Mononuclear cell (primary cell): ENCODE results near the gene FBXO17. TPM values are rescaled to one million over a fixed set of nuclear protein-coding genes. Genes with fewer than 3 reads are reported as not detected.

ENCODE experiments used
- H3K27me3 ChIP-seq: 2 replicates; pipeline ENCODE4 v1.6.0; 2011; ENCODE audit warnings: low read length, control low read depth; ENCODE audit not compliant: insufficient read depth
- H3K4me1 ChIP-seq: 2 replicates; pipeline ENCODE4 v1.5.1; 2011; ENCODE audit warnings: mild to moderate bottlenecking, low read length, control low read depth; ENCODE audit not compliant: insufficient read depth
- H3K4me3 ChIP-seq: 2 replicates; pipeline ENCODE4 v1.5.1; 2011; ENCODE audit warnings: mild to moderate bottlenecking, low read length, moderate library complexity
- H3K9me3 ChIP-seq: 2 replicates; pipeline ENCODE4 v1.5.1; 2011; ENCODE audit warnings: low read depth, mild to moderate bottlenecking, control low read depth, low read length
- total RNA-seq: library from RNA; depleted of rRNA; stranded (reverse); fragments of >200 nt; gene quantifications from one replicate; pipeline ENCODE4 v1.2.3, GENCODE V29; 2012

FBXO17 gene
- total RNA-seq, 1 donor: under 0.01 TPM

DNA sequence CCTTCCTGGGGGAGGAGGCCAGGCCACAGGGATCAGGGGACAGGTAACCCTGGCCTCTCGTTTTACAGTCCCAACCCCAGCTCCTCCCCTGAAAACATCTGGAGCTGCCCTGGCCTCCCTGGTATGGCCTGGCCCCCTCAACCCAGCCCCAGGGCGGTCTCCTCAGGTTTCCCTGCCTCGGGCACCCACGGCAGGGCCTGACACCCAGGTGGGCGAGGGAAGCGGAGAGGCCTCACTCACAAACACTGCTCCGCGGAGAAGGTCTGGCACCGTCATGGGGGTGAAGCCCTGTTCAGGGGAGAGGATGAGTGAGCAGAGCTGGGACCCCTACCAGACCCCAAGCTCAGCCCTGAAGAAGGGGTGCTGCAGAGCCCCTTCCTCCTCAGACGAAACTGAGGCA is 57.0 kb downstream of the FBXO17 start:
- Histone ChIP-seq H3K4me1 (no peaks in the 10 kb centered on the region), H3K27me3 (no peaks in the 10 kb centered on the region), H3K4me3 (no peak overlapping the region), H3K9me3 (no peaks in the 10 kb centered on the region)

DNA sequence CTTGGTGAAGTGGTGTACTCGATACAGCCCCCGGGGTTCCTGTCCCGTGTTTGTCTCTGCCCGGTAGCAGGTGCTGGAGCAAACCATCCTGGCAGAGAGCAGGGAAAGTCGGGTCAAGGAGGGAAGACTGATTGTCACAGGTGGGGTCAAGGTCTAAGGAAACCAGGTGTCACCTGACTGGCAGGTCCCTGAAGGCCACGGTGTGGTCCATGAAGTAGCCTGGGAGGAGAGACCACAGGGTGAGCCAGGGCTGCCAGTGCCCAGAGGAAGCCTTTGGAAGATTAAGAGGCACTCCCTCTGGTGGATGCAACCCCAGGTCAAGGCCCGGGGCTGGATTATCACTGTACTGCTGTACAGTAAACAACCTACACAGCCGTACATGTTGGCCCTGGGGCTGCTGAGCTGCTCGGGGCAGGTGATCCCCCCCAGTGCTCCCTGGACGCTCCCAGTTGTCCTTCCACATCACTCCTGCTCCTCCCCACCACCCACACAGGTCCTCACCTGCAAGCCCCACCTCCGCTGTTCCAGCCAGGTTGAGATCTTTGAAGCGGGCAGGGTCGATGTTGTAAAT is 57.5 kb downstream of the FBXO17 start:
- Histone ChIP-seq H3K4me1 (no peaks in the 10 kb centered on the region), H3K4me3 (no peak overlapping the region), H3K9me3 (no peaks in the 10 kb centered on the region), H3K27me3 (no peaks in the 10 kb centered on the region)

DNA sequence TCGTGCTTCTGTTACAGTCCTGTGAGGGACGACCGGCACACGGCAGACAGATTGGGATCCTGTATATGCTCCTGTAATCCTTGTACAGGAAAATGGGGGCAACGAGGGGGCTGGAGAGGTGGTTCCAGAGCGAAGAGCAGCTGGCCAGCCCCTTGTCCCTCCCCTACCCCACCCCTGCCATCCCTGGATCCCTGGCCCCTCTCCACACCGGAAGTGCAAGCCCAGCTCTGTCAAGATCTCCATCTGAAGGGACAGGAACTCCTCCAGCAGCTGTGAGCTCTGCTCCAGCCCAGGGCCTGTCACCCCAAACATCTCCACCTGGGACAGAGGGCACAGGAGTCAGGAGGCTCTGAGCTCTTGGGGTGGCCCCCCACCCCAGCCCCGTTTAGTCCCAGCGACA is 58.0 kb downstream of the FBXO17 start:
- Histone ChIP-seq H3K4me3 (no peak overlapping the region), H3K27me3 (no peaks in the 10 kb centered on the region), H3K4me1 (no peaks in the 10 kb centered on the region), H3K9me3 (no peaks in the 10 kb centered on the region)

DNA sequence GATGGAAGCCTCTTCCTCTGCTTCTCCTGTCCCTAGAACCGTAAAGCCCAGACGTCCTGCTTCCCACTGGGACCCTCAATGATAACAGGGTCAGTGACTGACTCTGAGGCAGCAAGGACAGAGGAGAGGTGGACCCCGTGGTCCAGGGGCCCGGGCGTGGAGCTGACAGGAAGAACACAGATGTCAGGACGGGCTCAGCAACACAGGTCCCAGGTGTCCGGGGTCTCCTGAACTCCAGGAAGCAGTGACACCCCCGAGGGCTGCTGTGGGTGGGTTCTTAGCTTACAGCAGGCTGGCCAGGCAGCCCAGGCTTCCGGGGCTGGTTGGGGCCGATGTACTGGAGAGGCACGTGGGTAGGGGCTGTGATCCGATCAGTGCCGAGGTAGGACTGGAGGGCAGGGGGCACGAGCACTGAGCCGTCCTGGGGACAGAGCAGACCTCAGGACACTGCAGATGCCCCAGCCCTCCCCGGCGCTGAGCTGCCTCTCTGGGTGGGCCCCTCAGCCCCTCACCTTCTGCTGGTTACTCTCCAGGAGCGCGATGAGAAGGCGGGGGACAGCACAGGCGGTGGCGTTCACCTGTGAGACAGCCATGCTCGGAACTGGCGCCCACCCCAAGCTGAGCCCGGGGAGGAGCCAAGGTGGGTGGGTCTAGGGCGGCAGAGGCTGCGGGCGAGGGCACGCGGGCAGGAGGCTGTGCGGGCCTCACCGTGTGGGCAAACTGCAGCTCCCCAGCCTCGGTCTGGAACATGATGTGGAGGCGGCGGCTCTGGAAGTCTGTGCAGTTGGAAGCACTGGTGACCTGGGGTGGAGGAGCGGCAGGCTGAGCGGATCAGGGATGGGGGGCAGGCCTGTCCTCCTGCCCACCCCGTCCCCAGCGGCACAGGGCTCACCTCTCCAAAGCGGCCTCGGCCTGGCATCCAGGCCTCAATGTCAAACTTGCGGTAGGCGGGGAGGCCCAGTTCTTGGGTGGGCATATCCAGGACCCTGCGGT is 59.9 kb downstream of the FBXO17 start:
- Histone ChIP-seq H3K27me3 (no peaks in the 10 kb centered on the region), H3K4me1 (no peaks in the 10 kb centered on the region)

DNA sequence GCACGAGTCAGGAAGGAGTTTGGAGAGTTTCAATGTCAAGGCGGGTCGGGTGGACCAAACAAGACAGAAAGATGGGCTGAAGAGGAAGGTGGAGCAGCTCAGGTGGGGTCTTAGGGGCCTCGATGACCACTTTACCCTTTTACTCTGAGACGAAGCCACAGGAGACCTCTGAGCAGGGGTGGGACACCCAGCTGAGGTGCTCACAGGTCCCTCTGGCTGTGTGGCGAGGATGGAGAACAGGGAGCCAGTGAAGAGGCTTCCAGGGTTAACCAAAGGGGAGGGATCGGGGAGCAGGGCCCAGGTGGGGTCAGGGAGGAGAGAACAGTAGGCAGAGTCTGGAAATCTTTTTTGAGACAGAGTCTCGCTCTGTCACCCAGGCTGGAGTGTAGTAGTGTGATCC is 61.6 kb downstream of the FBXO17 start:
- Histone ChIP-seq H3K27me3 (no peaks in the 10 kb centered on the region), H3K9me3 (no peaks in the 10 kb centered on the region), H3K4me3 (no peak overlapping the region), H3K4me1 (peaks cover 2% of the 10 kb centered on the region)

More for the DNA sequence above, 59.9 kb downstream of the FBXO17 start:
- Histone ChIP-seq H3K4me3 (no peak overlapping the region), H3K9me3 (no peaks in the 10 kb centered on the region)

DNA sequence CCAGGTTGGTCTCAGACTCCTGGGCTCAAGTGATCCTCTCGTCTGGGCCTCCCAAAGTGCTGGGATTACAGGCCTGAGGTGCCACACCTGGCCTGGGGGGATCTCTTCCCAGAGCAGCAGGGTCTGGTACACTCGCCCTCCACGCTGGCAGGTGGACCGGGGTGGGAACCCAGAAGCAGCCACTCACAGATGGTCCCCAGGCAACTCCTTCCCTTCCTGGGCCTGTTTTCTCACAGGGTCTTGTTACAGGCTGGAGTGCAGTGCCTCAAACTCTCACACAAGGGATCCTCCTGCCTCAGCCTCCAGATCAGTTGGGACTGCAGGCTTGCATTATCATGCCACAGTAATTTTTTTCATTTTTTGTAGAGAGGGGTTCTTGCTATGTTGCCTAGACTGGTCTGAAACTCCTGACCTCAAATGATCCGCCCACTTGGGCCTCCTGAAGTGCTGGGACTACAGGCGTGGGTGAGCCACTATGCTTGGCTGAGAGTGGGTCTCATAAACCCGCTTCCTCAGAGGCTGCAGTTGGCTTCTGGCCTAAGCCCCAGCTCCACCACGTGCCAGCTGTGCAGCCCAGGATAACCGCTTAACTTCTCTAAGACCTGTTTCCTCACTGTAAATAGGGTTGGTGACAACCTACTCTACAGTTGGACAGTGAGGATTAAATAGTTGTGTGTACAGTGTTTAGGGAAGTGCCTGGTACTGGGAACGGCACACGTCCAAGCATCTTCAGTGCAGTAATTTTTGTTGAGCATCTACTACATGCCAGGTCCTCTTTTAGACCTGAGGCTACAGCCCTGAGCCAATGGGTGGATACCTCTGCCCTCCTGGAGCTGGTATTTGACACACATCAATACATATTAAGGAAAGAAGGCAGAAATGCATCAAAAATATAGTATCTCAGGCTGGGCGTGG is 62.7 kb downstream of the FBXO17 start:
- H3K27me3 ChIP-seq: no peaks in the 10 kb centered on the region
- no peak overlapping the region for H3K4me3 ChIP-seq
- H3K4me1 ChIP-seq: peaks cover 5% of the 10 kb centered on the region
- no peaks in the 10 kb centered on the region for H3K9me3 ChIP-seq

DNA sequence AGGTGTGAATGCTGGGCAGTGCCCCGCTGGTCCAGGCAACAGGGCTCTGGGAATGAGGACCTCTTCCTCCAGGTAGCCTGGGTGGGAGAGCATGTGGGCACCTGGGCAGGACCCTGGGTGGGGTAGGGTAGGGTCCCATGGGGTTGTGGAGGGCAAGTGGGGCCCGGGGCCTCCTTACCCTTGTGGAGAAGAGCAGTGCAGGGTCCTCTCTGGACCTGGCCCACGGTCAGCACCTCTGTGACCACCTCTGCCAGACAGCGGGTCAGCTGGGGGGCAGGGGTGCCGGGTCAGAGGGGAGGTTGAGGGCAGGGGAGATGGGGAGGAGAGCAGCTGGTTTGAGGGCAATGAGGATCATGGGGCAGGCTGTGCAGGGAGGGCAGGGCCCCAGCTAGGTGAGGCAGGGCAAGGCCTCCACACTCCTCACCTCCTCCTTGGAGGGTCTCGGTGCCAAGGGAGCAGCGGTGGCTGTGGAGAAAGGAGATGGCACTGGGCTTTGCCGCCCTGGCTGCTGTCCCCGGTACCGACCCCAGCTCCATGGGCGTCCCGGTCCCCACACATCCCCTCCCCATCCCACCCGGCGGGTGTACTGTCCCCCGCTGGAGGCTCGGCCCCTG is 64.0 kb downstream of the FBXO17 start:
- Histone ChIP-seq H3K9me3 (no peaks in the 10 kb centered on the region), H3K4me1 (peaks cover 5% of the 10 kb centered on the region), H3K4me3 (no peak overlapping the region), H3K27me3 (no peaks in the 10 kb centered on the region)

DNA sequence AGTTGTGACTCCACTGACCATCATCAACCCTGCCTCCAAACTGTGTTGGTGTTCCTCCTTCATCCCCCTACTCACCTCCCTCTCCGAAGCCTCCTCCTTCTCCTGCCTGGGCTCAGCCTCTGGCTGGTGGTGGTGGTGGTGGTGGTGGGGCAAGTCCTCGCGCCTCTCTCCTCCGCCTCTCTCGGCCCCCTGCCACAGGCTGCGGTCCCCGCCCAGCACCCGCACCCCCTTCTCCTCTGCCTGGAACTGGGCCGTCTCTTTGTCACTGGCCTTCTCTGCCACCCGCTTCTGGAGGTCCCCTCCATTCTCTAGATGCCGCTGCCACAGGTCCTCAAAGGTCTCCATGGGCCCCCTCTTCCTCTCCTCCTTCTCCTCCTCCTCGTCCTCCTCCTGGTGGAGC is 65.1 kb downstream of the FBXO17 start:
- H3K27me3 ChIP-seq: no peaks in the 10 kb centered on the region
- H3K4me1 ChIP-seq: peaks cover 5% of the 10 kb centered on the region
- no peak overlapping the region for H3K4me3 ChIP-seq
- H3K9me3 ChIP-seq: no peaks in the 10 kb centered on the region

DNA sequence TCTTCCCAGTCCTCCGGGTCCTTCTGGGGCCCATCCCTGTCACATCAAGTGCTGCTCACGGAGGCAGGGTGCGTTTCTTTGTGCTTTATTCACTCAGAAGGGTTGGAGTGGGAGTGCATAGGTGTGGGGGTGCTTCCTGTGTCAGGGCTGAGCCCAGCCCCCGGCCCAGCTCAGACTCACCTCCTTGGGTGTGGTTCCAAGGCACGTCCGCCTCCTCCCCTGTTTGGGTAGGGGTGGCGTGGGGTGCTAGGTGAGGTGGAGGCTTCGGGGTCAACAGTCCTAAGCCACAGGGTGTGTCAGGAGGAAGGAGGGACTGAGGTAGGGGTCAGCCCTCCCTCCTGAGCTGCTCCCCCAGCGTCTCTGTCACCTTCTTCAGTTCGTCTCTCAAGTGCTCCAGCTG is 66.6 kb downstream of the FBXO17 start:
- H3K4me3 ChIP-seq: no peak overlapping the region
- no peaks in the 10 kb centered on the region for H3K9me3 ChIP-seq
- H3K4me1 ChIP-seq: peaks cover 5% of the 10 kb centered on the region
- no peaks in the 10 kb centered on the region for H3K27me3 ChIP-seq

DNA sequence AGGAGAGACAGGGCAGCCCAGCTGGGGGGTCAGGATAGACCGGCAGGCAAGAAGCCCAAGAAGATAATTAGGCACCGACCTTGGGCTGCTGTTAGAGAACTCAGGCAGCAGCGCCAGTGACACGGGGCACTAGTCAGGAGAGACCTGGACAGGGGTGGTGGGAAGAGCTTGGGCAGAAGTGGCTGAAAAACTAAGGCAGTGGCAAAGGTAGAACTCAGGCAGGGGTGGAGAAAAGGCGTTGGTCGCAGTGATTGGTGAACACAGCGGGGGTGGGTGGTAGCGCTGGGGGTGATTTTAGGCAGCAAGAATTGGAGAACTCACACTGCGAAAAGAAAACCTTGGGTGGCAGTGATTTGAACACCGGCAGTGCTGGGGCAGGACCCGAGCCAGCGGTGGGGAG is 67.9 kb downstream of the FBXO17 start:
- Histone ChIP-seq H3K9me3 (no peaks in the 10 kb centered on the region), H3K4me3 (no peak overlapping the region), H3K4me1 (peaks cover 5% of the 10 kb centered on the region), H3K27me3 (no peaks in the 10 kb centered on the region)

DNA sequence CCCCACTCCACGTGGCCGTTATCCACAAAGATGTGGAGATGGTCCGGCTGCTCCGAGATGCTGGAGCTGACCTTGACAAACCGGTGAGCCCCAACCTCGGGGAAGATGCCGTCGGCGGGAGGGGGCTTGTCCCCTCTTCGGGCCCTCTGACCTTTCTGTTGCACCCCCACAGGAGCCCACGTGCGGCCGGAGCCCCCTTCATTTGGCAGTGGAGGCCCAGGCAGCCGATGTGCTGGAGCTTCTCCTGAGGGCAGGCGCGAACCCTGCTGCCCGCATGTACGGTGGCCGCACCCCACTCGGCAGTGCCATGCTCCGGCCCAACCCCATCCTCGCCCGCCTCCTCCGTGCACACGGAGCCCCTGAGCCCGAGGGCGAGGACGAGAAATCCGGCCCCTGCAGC is 68.3 kb downstream of the FBXO17 start:
- no peaks in the 10 kb centered on the region for H3K27me3 ChIP-seq
- H3K9me3 ChIP-seq: no peaks in the 10 kb centered on the region
- no peak overlapping the region for H3K4me3 ChIP-seq
- peaks cover 5% of the 10 kb centered on the region for H3K4me1 ChIP-seq

DNA sequence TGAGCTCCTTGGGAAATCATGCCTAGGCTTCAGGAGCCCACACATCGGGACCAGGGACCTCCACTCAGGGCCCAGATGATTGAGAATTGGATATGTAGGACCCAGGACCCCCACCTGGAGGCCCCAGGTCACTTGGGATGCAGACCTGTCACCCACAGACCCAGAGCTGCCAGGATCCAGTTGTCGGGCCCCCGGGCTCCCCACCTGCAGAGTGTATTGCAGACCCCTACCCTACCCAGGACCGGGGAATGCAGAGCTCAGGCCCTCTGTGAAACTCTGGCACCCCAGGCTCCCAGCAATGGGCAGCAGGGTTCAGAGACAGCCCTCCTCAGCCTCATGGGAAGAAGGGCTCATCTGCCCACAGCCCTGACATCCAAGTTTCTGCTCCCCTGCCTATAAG is 69.9 kb downstream of the FBXO17 start:
- Histone ChIP-seq H3K4me3 (no peak overlapping the region), H3K4me1 (peaks cover 15% of the 10 kb centered on the region), H3K27me3 (no peaks in the 10 kb centered on the region), H3K9me3 (no peaks in the 10 kb centered on the region)

DNA sequence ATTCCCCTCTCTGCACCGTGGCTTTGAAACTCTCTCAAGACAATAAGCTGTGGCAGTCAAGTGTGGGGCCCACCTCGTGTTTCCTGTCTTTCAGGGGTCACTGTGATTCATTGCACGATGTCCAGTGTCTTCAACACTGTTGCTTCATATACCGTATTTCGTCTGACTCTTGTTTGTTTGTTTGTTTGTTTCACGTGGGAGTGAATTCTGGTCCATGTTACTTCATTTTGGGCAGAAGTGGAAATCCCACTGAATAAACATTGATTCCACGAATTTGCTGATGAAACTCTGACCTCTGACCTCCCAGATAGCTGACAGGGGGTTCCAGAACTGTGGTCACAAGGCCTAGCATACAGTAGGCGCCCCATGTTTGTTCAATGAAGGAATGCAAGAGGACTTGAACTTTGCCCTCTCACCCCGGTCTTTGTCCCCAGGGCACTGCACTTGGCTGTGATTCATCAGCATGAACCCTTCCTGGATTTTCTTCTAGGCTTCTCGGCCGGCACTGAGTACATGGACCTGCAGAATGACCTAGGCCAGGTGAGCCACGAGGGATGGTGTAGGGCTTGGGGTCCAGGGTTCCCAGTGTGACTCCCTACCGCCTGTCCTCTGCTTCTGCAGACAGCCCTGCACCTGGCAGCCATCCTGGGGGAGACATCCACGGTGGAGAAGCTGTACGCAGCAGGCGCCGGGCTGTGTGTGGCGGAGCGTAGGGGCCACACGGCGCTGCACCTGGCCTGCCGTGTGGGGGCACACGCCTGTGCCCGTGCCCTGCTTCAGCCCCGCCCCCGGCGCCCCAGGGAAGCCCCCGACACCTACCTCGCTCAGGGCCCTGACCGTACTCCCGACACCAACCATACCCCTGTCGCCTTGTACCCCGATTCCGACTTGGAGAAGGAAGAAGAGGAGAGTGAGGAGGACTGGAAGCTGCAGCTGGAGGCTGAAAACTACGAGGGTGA is 70.7 kb downstream of the FBXO17 start:
- H3K4me3 ChIP-seq: no peak overlapping the region
- H3K27me3 ChIP-seq: no peaks in the 10 kb centered on the region
- peaks cover 21% of the 10 kb centered on the region for H3K4me1 ChIP-seq
- H3K9me3 ChIP-seq: no peaks in the 10 kb centered on the region

DNA sequence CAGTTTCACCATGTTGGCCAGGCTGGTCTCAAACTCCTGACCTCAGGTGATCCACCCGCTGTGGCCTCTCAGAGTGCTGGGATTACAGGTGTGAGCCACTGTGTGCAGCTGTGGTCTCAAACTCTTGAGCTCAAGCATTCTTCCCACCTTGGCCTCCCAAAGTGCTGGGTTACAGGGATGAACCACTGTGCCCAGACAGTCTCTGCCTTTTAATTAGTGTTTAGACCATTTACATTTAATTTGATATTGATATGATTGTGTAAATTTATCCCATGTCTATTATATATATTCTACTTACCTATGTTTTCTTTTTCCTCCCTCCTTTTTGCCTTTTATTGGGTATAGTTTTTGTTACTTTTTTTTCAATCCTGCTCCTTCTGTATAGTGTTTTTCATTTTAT is 73.9 kb downstream of the FBXO17 start:
- H3K27me3 ChIP-seq: no peaks in the 10 kb centered on the region
- H3K9me3 ChIP-seq: no peaks in the 10 kb centered on the region
- no peak overlapping the region for H3K4me3 ChIP-seq
- peaks cover 34% of the 10 kb centered on the region for H3K4me1 ChIP-seq
